ENCODE data around the gene ANXA6.

DNA sequence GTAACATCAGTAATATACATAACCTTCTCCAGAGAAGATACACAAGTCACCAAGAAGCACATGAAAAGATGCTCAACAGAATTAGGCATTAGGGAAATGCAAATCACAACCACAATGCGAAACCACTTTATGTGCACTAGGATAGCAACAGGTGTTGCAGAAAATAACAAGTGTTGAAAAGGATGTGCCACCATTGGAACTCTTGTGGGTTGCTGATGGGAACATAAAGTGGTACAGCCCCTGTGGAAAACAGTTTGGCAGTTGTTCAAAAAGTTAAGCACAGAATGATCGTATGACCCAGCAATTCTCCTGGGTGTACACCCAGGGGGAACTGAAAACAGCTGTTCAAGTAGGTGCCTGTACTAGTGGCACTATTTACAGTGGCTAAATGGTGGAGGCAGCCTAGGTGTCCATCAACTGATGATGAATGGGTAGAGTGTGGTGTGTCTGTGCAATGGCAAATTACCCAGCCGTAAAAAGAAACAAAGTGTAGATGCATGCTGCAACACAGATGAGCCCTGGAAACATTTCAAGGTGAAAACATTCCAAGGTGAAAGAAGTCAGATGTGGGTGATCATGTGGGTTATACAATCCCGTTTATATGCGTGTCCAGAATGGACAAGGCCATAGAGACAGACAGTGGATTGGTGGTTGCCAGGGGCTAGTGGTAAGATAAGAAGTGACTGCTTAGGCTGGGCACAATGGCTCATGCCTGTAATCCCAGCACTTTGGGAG is 39.1 kb upstream of the ANXA6 start:
- TF ChIP-seq, protein P1, sequence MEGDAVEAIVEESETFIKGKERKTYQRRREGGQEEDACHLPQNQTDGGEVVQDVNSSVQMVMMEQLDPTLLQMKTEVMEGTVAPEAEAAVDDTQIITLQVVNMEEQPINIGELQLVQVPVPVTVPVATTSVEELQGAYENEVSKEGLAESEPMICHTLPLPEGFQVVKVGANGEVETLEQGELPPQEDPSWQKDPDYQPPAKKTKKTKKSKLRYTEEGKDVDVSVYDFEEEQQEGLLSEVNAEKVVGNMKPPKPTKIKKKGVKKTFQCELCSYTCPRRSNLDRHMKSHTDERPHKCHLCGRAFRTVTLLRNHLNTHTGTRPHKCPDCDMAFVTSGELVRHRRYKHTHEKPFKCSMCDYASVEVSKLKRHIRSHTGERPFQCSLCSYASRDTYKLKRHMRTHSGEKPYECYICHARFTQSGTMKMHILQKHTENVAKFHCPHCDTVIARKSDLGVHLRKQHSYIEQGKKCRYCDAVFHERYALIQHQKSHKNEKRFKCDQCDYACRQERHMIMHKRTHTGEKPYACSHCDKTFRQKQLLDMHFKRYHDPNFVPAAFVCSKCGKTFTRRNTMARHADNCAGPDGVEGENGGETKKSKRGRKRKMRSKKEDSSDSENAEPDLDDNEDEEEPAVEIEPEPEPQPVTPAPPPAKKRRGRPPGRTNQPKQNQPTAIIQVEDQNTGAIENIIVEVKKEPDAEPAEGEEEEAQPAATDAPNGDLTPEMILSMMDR (IDR thresholded peaks at IDR 0.05; ENCODE audit: insufficient read depth, low read depth, low read length) = no peak
- TF ChIP-seq EZH2 (IDR thresholded peaks at IDR 0.05; ENCODE audit: insufficient read depth, low read length) = no peak
